Stimulated activated CD8-positive, alpha-beta memory T cell treated with anti-CD3 and anti-CD28 coated beads, Interleukin-15, amount 100 ng/mL, for 4 hours (primary cell): ENCODE measurements around the gene OR56A3.
"Not testable (repeated sequence)": the region's sequence is repeated elsewhere in the genome, so short reads cannot be mapped to it uniquely, and the experiment has no call there.

Source experiments
- DNase-seq, 2 donors: peaks; one replicate each; pipeline ENCODE4 v3.0.0-alpha.2; 2020; ENCODE audit warnings: low read depth in 2 of 2

The OR56A3 gene, protein sequence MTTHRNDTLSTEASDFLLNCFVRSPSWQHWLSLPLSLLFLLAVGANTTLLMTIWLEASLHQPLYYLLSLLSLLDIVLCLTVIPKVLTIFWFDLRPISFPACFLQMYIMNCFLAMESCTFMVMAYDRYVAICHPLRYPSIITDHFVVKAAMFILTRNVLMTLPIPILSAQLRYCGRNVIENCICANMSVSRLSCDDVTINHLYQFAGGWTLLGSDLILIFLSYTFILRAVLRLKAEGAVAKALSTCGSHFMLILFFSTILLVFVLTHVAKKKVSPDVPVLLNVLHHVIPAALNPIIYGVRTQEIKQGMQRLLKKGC

DNA sequence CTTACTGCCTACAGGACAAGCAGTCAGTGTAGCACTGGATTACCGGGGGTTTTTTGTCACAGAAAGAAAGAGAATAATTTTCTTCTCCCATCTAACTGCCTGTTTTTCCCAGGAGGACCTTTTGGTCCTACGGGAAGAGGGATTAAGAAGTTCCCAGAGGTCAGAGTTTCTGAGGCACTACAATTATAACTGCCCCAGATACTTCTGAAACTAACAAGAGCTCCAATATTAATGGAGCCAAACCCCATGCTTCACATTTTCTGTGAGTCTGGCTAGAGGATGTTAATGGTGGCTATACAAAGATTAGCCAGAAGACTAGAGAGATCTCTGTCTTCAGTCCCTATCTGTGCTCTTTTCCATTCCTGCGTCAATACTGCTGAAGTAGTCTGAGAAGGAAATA lies at the start of gene OR56A3:
Gene OR56A3 (plus strand): TSS at position 301 of the 400 bp plus-strand sequence. CDS start 5,096 bp downstream, outside the sequence.
- no peak for DNase-seq

DNA sequence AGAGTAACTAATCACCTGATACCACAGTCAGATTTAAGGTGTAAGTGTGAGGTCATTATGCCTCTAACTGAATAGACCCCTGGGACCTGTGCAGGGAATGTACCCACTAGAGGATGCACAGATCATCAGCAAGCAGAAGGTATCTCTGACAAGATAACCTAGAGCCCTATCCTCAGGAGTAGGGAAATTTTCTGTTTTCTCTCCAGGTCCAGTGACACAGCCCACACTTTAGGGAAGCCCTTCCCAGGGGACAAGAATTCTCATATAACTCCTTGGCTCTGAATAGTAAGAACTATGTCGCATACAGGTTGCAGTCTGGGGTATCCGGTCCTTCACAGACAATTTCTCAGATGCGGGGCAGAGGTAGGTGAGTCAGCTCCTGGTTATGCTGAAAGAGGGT lies 49.1 kb upstream of the OR56A3 start, which contains the start of gene OR52E5:
Gene OR52E5 (plus strand): TSS at position 301 of the 400 bp plus-strand sequence. CDS start 7,569 bp downstream, outside the sequence.
- no peak for DNase-seq

DNA sequence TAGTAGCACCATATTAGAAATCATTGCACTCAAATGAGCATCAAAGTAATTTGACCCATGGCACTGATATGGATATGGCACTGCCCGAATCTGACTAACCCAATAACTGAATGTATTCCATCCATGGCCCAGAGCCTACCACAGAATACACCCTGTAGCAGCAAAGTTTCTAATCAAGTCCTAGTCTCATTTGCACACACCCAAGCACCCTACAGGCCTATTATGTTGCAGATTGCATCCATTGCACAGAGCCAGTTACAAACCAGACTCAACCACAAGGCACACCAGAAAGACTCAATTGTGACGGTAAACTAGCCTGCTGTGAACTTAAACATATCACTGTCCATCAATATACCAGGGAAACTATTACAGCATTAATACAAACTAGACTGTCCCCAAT lies 42.5 kb upstream of the OR56A3 start:
- DNase-seq: no peak

DNA sequence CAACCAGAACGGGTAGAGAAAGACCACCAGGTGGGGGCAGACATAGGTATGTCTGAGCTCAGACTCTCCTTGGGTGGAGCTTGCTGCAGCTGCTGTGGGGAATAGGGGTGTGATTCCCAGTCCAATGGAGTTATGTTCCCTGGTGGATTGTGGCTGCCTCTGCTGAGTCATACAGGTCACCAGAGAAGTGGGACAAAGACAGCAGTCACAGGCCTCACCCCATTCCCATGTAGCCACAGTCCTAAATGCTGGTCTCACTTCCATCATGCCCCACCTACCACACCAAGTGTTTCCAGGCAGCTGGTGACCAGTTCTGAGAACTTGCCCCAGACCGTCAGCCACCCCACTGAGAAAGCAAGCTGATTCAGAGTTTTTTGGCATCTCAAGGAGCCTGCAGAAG lies 31.5 kb upstream of the OR56A3 start:
- DNase-seq: no peak

DNA sequence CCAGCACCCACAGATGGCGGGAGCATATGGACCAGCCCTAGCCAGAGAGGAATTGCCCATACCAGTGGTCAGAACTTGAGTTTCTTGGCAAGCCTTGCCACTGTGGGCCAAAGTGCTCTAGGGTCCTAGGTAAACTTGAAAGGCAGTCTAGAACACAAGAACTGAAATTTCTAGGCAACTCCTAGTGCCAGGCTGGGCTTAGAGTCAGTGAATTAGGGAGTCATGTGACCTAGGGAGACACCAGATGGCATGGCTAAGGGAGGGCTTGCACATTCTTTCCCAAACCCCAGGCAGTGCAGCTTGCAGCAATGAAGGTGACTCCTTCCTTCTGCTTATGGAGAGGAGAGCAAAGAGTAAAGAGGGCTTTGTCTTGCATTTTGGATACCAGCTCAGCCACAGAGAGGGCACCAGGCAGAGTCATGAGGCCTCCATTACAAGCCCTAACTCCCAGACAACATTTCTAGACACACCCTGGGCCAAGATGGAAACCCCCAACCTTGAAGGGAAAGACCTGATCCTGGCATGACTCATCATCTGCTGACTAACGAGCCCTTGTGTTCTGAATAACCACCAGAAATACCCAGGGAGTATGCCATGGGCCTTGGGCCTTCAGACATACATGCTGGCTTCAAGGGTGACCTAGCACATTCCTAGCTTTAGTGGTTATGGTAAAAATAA lies 19.2 kb upstream of the OR56A3 start:
- DNase-seq: no peak

DNA sequence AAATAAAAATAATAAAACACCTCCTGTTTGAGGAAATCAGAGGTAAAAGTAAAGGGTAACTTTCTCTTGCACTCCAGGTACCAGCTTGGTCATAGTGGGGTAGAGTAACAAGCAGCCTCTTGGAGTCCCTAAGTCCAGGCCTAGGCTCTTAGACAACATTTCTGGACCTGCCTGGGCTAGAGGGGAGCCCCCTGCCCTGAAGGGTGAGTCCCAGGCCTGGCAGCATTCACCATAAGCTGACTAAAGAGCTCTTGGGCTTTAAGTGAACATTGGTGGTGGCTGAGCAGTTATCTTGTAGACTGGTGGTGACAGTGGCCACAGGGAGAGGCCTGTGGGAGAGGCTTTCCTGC lies 18.6 kb upstream of the OR56A3 start:
- DNase-seq: no peak

DNA sequence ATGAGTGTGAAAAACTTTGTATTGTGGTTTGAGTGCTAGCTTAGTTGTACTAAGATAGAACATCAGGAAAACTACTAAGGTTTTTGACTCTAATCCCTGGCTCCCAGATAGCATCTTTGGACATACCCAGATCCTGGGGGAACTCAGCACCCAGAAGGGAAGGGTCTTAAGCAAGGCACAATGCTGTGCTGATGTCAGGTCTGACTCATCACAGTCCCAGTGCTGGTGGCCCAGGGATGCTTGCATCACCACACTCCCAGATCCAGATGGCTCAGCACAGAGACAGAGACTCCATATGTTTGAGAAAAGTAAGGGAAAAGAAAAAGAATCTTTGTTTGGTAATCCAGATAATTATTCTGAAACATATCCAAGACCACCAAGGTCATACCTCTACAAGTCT lies 18.3 kb upstream of the OR56A3 start:
- no peak for DNase-seq

DNA sequence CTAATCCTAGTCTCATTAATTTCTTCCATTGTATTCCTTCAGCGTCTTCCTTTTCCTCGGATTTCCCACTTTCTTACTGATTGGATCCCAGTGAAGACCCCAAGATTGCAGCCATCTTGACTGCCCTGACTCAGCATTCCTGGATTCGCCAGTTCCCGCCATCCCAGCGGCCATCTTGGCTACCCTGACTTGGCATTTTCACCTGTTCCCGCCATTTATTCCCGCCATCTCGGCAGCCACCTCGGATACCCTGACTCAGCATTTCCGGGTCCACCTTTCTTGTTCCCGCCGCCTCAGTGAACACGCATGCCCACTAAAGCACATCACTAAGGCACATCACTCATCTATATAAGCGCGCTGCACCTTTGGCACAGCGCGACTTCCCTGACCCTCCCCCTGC lies 13.8 kb upstream of the OR56A3 start:
- no peak for DNase-seq

DNA sequence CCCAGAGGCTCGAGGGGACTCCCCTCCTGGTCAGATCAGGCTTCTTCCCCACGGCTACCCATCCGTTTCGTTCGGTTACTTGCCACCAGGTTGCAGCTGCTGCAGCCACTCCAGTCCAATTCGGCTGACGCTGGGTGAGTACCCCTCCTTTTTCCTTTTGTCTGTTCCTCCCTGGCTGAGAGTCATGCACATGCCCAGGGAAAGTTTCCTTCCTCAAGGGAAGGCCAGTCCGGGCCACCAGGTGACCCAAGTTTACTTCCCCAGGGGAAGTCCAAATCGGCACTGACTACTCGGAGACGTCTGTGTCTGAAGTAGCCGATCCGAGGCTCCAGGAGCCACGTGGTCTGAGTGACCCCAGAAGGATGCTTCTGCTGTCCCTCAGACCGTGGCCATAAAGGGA lies 13.2 kb upstream of the OR56A3 start:
- no peak for DNase-seq

DNA sequence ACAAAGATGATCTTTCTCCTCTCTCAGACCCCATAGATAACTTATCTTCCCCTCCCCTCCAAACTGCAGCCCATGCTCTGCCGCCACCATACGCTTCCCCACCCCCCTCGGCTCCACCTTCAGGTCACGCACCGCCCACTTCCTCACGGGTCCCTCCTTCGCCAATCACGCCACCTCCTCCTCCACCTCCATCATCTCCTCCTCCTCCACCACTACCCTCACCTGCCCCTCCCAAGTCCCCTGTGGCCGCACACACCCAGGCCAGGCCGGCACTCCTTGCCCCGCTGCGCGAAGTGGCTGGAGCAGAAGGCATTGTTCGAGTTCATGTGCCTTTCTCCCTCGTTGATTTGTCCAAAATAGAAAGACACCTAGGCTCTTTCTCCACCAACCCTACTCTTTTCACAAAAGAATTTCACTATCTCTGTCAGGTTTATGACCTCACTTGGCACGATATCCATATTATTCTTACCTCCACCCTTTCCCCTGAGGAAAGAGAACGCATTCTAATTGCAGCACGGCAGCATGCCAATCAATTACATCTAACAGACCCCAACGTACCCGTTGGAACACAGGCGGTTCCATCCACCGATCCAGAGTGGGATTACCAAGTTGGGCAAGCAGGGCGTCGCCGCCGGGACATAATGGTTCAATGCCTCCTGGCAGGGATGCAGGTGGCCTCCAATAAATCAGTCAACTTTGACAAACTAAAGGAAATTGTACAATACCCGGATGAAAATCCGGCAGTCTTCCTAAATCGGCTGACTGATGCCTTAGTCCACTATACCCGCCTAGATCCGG lies 12.3 kb upstream of the OR56A3 start:
- DNase-seq: no peak

DNA sequence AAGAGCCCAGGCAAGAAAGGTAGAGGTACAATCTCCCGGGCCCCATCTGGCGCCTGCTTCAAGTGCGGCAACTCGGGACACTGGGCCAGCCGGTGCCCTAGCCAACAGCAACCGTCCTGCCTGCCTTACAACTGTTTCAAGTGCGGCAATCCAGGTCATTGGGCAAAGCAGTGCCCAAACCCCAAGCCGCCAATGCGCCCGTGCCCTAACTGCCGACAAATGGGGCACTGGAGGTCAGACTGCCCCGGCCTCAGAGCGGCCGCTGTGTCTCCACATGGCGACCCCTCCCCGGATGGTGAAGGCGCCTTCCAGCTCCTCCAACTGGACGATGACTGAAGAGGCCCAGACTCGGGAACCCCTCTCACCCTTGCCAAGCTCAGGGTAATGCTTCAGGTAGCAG lies 11.4 kb upstream of the OR56A3 start:
- no peak for DNase-seq

DNA sequence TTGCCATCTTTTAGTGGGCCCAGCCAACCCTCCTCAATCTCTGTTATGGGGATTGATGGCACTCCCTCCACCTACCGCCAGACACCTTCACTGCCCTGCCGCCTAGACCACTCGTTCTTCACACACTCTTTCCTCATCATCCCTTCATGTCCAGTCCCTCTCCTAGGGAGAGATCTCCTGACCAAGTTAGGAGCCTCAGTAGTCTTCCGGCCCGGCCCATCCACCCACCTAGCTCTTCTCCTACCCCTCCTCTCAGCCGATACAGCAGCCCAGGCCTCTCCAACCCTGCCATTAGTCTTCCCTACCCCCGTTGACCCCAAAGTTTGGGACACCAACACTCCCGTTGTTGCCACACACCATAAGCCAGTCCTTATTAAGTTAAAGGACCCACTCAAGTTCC lies 11.0 kb upstream of the OR56A3 start:
- DNase-seq: no peak

DNA sequence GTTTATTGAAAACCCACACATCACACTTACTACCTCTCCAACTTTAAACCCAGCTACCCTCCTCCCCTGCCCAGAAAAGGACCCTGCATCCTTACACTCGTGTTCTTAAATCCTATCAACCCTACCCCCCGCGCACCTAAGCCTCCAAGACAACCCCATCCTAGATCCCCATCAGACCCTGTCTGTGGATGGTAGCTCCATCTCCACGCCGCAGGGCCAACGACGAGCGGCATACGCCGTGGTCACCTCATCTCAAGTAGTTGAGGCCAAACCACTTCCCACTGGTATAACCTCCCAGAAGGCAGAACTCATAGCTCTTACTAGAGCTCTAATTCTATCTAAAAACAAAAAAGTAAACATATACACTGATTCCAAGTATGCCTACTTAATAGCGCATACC lies 9.4 kb upstream of the OR56A3 start:
- no peak for DNase-seq

DNA sequence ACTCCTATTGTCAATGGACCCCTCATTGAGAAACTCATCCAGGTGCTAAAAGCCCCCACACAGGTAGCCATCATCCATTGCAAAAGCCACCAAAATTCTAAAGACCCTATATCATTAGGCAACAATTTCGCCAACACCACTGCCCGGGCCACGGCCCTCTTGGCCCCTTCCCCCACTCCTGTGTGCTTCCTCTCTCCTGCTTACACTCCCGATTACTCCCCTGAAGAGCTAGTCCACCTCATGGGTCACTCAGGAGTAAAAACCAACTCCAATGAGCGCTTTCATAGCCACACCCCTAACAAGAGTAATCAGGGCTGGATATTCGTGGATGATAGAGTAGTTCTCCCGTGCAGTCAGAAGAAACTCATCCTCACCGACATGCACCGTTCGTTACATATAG lies 8.9 kb upstream of the OR56A3 start:
- no peak for DNase-seq

DNA sequence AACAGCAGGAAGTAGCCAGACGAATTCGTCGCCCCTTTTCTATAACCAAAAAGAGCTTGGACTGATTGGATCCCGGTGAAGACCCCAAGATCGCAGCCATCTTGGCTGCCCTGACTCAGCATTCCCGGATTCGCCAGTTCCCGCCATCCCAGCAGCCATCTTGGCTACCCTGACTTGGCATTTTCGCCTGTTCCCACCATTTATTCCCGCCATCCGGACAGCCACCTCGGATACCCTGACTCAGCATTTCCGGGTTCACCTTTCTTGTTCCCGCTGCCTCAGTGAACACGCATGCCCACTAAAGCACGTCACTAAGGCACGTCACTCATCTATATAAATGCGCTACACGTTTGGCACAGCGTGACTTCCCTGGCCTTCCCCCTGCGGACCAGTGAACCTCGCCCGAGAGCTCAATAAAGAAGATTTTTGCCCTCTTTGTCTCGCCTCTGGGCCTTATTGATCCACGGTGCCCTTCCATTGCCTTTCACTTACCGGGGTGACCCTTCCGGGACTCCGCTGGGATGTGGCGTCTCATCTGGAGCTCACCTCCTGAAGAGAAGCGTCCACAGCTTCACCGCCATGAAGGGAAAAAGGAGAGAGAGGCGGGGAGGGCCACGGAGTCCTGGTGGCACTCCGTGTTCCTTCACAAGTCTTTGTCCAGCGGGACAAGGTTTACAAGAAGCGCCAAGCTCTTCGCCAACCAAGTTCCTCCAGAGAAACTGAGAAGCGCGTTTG lies 4.0 kb upstream of the OR56A3 start:
- no peak for DNase-seq

DNA sequence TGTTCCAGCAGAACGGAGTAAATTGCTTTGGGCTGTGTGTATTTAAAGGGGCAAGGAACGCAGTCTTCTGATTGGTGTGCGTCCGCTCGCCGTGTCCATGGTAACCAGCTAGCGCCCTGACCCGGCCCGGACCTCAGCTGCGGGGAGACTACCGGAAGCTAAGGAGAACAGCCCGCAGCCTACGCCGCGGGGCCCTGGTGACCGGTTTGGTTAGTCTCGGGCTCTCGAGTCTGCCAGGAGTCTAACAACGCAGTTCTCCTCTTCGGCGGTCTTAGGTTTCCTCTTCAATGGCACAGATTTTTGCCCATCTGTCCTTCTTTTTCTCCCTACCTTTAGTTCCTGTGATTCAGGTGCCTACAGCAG lies 3.5 kb upstream of the OR56A3 start:
- DNase-seq: no peak

DNA sequence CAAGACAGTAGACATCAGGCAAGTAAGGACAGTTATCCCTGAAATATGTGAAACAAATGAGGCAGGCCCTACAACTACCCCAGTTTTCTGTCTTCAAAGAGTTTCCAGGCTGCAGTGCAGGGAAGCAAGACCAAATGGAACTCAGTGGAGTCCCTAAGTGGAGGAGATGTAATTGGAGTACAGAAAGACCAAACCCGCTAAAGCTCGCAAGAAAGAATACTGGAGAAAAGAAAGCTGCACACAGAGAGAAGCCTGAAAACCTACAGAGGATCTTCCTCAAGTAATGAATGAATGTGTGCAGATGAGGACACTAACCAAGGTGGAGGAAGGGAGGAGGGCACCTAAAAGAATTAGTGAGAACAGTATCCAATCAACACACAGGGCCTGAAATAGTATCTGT lies 1.3 kb upstream of the OR56A3 start:
- no peak for DNase-seq

DNA sequence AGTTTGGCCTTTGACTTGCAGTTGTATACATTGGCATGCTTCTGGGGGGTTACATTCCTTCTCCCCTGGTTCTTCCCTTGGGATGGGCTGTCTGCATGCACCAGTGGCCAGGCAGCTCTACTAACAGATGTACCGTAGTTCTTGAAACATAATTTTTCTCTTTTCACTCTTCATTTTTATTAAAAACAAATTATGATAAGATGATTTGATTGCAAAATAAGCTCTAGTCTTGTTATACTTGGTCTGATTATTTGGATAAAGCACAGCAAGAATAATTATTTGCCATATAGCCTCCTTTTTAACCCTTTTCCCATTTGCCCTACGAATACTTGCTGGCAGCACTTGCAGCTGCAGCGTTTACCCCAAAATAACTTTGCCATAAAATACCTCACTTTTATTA lies 13.5 kb downstream of the OR56A3 start:
- no peak for DNase-seq

DNA sequence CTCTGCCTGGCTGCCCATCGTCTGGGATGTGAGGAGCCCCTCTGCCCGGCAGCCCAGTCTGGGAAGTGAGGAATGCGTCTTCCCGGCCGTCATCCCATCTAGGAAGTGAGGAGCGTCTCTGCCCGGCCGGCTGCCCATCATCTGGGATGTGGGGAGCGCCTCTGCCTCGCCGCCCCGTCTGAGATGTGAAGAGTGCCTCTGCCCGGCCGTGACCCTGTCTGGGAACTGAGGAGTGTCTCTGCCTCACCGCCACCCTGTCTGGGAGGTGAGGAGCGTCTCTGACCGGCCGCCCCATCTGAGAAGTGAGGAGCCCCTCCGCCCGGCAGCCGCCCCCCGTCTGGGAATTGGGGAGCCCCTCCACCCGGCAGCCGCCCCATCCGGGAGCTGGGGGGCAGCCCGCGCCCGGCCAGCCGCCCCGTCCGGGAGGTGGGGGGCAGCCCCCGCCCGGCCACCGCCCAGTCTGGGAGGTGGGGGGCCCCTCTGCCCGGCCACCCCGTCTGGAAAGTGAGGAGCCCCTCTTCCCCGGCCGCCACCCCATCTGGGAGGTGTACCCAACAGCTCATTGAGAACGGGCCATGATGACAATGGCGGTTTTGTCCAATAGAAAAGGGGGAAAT lies 18.8 kb downstream of the OR56A3 start:
- DNase-seq: not testable (repeated sequence)

DNA sequence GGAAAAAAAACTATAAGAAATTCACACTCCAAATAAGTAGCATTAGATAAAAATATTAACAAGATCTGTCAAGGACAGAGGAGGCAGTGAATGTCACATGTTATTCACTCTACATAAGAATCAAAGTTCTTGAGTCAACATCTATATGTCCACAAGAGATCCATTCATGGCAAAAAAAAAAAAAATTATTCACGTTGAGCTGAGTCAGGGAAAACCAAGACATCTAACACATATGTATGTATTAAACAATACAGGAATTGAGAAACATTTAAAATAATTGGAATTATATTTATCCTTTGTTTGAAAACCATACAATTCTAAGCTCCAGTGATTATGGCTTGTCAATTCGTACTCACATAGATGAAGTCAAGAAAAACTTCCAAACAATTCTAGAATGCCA lies 24.9 kb downstream of the OR56A3 start:
- no peak for DNase-seq

DNA sequence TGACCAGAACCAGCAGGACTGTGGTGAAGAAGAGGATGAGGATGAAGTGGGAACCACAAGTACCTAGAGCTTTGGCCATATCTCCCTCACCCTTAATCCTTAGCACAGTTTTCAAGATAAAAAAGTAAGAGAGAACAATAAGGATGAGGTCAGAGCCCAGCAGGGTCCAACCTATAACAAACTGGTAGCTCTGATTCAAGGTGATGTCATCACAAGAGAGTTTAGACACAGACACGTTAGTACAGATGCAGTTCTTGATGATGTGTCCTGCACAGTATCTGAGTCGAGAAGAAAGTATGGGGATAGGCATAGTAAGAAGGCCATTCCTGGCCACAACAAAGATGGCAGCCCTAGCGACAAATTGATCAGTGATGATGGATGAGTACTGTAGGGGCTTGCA lies 25.7 kb downstream of the OR56A3 start:
- DNase-seq: no peak

DNA sequence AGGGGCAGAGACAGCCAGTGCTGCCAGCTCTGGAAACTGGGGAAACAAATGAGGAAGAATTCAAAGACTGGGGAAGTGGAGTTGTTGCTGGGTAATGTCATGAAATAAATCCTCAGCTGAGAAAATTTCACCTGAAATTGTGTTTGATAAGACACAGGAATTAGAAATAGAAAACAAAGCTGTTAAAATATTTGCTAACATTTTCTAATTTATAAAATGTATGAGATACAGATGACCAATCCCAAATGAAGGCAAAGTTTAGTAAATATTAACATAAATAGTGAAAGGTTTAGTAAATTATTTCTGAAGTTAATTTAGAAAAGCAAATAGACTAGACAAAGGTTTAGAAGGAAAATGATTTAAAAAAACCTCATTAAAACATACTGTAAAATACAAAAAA lies 26.3 kb downstream of the OR56A3 start, which contains the start of gene OR56A5:
Gene OR56A5 (minus strand): TSS at position 101 of the 400 bp plus-strand sequence. CDS start 0 bp downstream, at position 101.
- DNase-seq: no peak
